ENCODE measurements around the gene EMID1. TPM values are rescaled to one million over a fixed set of nuclear protein-coding genes. Genes with fewer than 3 reads are reported as not detected.

The EMID1 gene
- total RNA-seq, 1 experiment from 2014 or later = 10.0 TPM

DNA sequence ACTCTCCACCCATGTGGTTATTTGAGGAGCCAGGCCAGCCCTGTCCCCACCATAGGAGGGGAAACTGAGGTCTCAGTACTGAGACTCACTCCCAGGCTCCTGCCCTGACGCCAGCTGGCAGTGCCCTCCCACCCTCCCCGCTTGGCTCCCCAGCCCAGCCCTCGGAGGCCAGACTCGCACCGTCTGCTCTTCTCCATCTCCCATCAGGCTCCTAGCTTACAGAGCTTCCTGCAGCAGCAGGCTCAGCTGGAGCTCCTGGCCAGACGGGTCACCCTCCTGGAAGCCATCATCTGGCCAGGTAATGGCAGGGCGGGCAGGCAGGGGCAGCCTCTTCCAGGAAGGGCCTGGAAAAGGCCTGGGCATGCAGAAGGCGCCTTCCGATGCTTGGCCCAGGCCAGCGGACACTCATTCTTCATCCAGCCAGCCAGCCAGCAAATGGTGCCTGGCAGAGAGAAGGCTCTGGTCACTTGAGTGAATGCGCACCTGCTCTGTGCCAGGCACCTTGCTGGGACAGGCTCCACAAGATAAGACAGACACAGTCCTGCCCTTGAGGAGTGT is 49.4 kb downstream of the EMID1 start:
- Mint-ChIP-seq H3K36me3 (ENCODE audit: insufficient read depth, unreplicated experiment) (no peaks in the 10 kb centered on the region), H3K4me1 (ENCODE audit: low read depth, unreplicated experiment) (no peaks in the 10 kb centered on the region), H3K9me3 (ENCODE audit: unreplicated experiment) (no peaks in the 10 kb centered on the region), H3K27me3 (ENCODE audit: insufficient read depth, unreplicated experiment) (no peaks in the 10 kb centered on the region), H3K4me3 (ENCODE audit: unreplicated experiment) (no peak overlapping the region), H3K27ac (ENCODE audit: unreplicated experiment) (no peak overlapping the region)
- no peak for DNase-seq
- Histone ChIP-seq H3K36me3 (ENCODE audit: control insufficient read depth, insufficient read depth, low read length) (no peaks in the 10 kb centered on the region), H3K27me3 (replicated peaks; ENCODE audit: control insufficient read depth, insufficient read depth, low read length) (no peaks in the 10 kb centered on the region), H3K4me3 (ENCODE audit: low read depth, low read length) (no peak overlapping the region), H3K4me1 (no peaks in the 10 kb centered on the region), H3K9me3 (no peaks in the 10 kb centered on the region)
- ChIA-PET CTCF (interaction anchor here (1.0 kb wide), 1 partner anchor 49 kb away, joined by 3 read pairs; the partner anchor contains the start of gene EMID1), POLR2A (no interaction called here)
- TF ChIP-seq, protein P1, sequence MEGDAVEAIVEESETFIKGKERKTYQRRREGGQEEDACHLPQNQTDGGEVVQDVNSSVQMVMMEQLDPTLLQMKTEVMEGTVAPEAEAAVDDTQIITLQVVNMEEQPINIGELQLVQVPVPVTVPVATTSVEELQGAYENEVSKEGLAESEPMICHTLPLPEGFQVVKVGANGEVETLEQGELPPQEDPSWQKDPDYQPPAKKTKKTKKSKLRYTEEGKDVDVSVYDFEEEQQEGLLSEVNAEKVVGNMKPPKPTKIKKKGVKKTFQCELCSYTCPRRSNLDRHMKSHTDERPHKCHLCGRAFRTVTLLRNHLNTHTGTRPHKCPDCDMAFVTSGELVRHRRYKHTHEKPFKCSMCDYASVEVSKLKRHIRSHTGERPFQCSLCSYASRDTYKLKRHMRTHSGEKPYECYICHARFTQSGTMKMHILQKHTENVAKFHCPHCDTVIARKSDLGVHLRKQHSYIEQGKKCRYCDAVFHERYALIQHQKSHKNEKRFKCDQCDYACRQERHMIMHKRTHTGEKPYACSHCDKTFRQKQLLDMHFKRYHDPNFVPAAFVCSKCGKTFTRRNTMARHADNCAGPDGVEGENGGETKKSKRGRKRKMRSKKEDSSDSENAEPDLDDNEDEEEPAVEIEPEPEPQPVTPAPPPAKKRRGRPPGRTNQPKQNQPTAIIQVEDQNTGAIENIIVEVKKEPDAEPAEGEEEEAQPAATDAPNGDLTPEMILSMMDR (IDR thresholded peaks at IDR 0.05; ENCODE audit: insufficient read depth in 1 of 2, low read depth in 1 of 2, low read length in 1 of 2, severe bottlenecking in 1 of 2, unreplicated experiment in 1 of 2) = no peak
- no TSS peak for BruUV-seq (replicated peaks)
- intact Hi-C loops (cut with micrococcal nuclease; ENCODE audit: unreplicated experiment) = no loop called here

DNA sequence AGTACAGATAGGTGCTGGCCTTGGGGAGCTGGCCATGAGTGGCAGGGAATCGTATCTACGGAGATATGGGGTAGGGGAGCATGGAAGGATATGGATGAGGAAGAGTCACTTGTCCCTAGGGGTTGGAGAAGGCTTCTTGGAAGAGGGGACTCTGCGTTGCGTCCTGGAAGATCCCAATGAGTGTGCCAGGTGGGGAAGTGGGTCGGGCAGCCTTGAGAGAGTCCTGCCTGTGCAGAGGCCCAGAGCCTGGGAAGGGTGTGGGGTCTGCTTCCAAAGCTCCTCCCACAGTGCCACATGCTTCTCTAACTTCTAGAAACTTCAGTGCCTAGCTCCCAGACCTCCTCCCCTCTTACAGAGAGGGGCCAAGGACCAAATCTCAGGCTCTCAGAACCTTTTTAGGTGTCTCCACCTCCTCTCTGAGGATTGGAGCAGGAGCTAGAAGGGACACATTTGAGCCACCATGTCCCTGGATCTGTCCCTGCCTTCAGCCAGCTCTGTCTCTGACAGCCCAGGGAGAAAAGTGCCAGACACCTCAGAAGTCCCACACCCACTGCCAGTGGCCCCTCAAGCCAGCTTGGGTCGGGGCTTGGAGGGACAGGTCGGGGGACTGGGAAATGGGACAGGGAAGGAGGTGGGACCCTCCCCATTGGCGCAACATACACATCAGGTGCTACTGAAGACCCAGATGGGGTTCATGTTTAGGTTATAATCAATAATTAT is 51.1 kb downstream of the EMID1 start:
- H3K36me3 Mint-ChIP-seq (ENCODE audit: insufficient read depth, unreplicated experiment) = no peaks in the 10 kb centered on the region
- ChIA-PET CTCF (interaction anchor here (0.9 kb wide), 1 partner anchor 11 kb away, joined by 3 read pairs; no protein-coding TSS in a partner anchor), POLR2A (no interaction called here)
- TF ChIP-seq, protein P1 (IDR thresholded peaks at IDR 0.05; ENCODE audit: insufficient read depth in 1 of 2, low read depth in 1 of 2, low read length in 1 of 2, severe bottlenecking in 1 of 2, unreplicated experiment in 1 of 2) = no peak
- Histone ChIP-seq H3K27me3 (replicated peaks; ENCODE audit: control insufficient read depth, insufficient read depth, low read length) (no peaks in the 10 kb centered on the region), H3K9me3 (no peaks in the 10 kb centered on the region), H3K4me1 (no peaks in the 10 kb centered on the region), H3K36me3 (ENCODE audit: control insufficient read depth, insufficient read depth, low read length) (no peaks in the 10 kb centered on the region; the same call in 1 of the 2 replicates), H3K4me3 (ENCODE audit: low read depth, low read length) (no peak overlapping the region)
- H3K4me3 Mint-ChIP-seq (ENCODE audit: unreplicated experiment) = no peak overlapping the region
- H3K27me3 Mint-ChIP-seq (ENCODE audit: insufficient read depth, unreplicated experiment) = no peaks in the 10 kb centered on the region
- intact Hi-C loops (cut with micrococcal nuclease; ENCODE audit: unreplicated experiment) = no loop called here
- no peaks in the 10 kb centered on the region for H3K4me1 Mint-ChIP-seq (ENCODE audit: low read depth, unreplicated experiment)
- BruUV-seq (replicated peaks) = no TSS peak
- H3K27ac Mint-ChIP-seq (ENCODE audit: unreplicated experiment) = no peak overlapping the region
- DNase-seq = no peak
- H3K9me3 Mint-ChIP-seq (ENCODE audit: unreplicated experiment) = no peaks in the 10 kb centered on the region

DNA sequence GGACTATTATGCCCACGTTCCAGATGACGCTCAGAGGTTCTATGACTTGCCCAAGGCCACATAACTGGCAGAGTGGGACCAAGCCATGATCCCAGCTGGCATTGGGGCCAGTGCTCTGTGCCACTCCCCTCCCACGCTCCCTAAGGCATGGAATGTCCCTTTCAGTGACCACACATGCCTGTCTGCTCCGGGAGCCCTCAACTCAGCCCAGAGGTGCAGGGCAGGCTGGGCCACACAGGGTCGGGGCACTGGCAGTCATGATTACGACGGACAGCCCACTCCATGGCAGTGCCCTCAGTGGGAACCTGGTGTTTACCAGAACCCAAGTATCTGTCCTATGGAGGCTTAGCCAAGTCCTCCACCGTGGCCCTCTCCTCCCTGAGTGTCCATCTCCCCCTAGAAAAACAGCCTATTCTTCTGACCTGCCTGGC is 52.1 kb downstream of the EMID1 start:
- CTCF ChIA-PET = no interaction called here
- no peaks in the 10 kb centered on the region for H3K27me3 ChIP-seq (replicated peaks; ENCODE audit: control insufficient read depth, insufficient read depth, low read length)
- Mint-ChIP-seq H3K9me3 (ENCODE audit: unreplicated experiment) (no peaks in the 10 kb centered on the region), H3K27me3 (ENCODE audit: insufficient read depth, unreplicated experiment) (no peaks in the 10 kb centered on the region), H3K4me3 (ENCODE audit: unreplicated experiment) (no peak overlapping the region), H3K27ac (ENCODE audit: unreplicated experiment) (no peak overlapping the region), H3K4me1 (ENCODE audit: low read depth, unreplicated experiment) (no peaks in the 10 kb centered on the region), H3K36me3 (ENCODE audit: insufficient read depth, unreplicated experiment) (no peaks in the 10 kb centered on the region)
- TF ChIP-seq, protein P1 (IDR thresholded peaks at IDR 0.05; ENCODE audit: insufficient read depth in 1 of 2, low read depth in 1 of 2, low read length in 1 of 2, severe bottlenecking in 1 of 2, unreplicated experiment in 1 of 2) = no peak
- H3K4me3 ChIP-seq (ENCODE audit: low read depth, low read length) = no peak overlapping the region
- BruUV-seq (replicated peaks) = no TSS peak
- intact Hi-C loops (cut with micrococcal nuclease; ENCODE audit: unreplicated experiment) = no loop called here
- H3K4me1 ChIP-seq = no peaks in the 10 kb centered on the region
- no peaks in the 10 kb centered on the region for H3K9me3 ChIP-seq
- no peak for DNase-seq
- no peaks in the 10 kb centered on the region; the same call in 1 of the 2 replicates for H3K36me3 ChIP-seq (ENCODE audit: control insufficient read depth, insufficient read depth, low read length)
- POLR2A ChIA-PET = no interaction called here
